Measurements from ENCODE around the gene CHST12. TPM values are rescaled to one million over a fixed set of nuclear protein-coding genes. Genes with fewer than 3 reads are reported as not detected.
"Not testable (repeated sequence)": the region's sequence is repeated elsewhere in the genome, so short reads cannot be mapped to it uniquely, and the experiment has no call there.

Gene CHST12
- total RNA-seq, 6 donors from 2014 or later = 10.2 to 35.9 (median 27.8) TPM

DNA sequence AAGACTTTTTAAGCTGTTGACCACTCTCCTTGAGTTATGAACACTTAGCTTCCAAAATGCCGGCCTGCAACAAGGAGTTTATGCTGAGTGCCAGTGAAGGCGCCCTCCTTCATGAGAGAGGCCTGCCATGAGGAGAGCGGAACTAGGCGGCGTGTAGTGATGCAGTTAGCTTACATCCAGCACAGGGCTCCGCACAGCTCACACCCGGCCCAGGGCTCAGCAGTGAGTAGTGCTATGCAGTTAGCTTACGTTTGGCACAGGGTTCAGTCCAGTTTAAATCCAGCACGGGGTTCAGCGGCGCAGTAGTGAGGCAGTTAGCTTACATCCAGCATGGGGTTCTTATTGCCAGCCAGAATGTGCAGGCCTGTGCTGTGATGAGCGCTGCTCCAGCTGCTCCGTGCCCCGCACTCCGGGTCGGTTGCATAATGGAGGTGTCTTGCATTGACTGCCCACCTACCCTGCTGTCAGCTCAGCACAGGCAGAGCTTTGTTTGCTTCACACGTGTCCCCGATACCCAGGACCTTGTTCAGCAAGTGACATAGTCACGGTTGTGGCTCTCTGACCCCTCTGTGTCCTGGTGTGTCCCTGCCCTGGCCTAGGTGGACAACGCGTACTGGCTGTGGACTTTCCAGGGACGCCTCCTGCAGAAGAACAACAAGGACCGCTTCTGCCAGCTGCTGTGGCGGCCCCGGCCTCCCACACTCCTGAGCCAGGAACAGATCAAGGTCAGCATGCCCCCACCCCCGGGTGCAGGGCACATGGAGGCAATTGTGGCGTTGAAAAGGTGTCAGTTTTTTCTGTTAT, 26.9 kb upstream of the CHST12 start:
- Histone ChIP-seq H3K27ac (no peak overlapping the region), H3K4me1 (no peaks in the 10 kb centered on the region), H3K9me3 (no peaks in the 10 kb centered on the region), H3K27me3 (no peaks in the 10 kb centered on the region), H3K36me3 (peaks cover 68 to 97% (median 88%) of the 10 kb centered on the region in 4 donors), H3K4me3 (no peak overlapping the region)
- ATAC-seq (ENCODE audit: low FRiP score in 2 of 2) = no peak
- TF ChIP-seq, protein P1, sequence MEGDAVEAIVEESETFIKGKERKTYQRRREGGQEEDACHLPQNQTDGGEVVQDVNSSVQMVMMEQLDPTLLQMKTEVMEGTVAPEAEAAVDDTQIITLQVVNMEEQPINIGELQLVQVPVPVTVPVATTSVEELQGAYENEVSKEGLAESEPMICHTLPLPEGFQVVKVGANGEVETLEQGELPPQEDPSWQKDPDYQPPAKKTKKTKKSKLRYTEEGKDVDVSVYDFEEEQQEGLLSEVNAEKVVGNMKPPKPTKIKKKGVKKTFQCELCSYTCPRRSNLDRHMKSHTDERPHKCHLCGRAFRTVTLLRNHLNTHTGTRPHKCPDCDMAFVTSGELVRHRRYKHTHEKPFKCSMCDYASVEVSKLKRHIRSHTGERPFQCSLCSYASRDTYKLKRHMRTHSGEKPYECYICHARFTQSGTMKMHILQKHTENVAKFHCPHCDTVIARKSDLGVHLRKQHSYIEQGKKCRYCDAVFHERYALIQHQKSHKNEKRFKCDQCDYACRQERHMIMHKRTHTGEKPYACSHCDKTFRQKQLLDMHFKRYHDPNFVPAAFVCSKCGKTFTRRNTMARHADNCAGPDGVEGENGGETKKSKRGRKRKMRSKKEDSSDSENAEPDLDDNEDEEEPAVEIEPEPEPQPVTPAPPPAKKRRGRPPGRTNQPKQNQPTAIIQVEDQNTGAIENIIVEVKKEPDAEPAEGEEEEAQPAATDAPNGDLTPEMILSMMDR (IDR thresholded peaks at IDR 0.05) = no peak
- no peak for TF ChIP-seq POLR2AphosphoS5 (IDR thresholded peaks at IDR 0.05)
- TF ChIP-seq EP300 (IDR thresholded peaks at IDR 0.05) = no peak
- no peak for TF ChIP-seq POLR2A (IDR thresholded peaks at IDR 0.05)
- no peak for DNase-seq
- WGBS, 2 donors = 95% methylated on average over 23 to 27 of the region's 27 CpGs

DNA sequence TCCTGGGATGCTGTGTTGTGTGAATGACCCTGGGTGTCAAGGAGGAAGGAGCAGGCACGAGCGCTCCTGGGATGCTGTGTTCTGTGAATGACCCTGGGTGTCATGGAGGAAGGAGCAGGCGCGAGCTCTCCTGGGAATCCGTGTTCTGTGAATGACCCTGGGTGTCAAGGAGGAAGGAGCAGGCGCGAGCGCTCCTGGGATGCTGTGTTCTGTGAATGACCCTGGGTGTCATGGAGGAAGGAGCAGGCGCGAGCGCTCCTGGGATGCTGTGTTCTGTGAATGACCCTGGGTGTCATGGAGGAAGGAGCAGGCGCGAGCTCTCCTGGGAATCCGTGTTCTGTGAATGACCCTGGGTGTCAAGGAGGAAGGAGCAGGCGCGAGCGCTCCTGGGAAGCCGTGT, 25.9 kb upstream of the CHST12 start:
- ATAC-seq (ENCODE audit: low FRiP score in 2 of 2); H3K27ac ChIP-seq; H3K27me3 ChIP-seq; H3K4me3 ChIP-seq; H3K9me3 ChIP-seq; DNase-seq; H3K4me1 ChIP-seq: not testable (repeated sequence)
- peaks cover 60 to 97% (median 85%) of the 10 kb centered on the region in 4 donors for H3K36me3 ChIP-seq
- 89 to 92% methylated on average over 14 to 17 of the region's 18 CpGs for WGBS, 2 donors

DNA sequence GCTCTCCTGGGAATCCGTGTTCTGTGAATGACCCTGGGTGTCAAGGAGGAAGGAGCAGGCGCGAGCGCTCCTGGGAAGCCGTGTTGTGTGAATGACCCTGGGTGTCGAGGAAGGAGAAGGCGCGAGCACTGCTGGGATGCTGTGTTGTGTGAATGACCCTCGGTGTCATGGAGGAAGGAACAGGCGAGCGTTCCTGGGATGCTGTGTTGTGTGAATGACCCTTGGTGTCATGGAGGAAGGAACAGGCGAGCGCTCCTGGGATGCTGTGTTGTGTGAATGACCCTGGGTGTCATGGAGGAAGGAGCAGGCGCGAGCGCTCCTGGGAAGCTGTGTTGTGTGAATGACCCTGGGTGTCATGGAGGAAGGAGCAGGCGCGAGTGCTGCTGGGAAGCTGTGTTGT, 25.3 kb upstream of the CHST12 start:
- not testable (repeated sequence) for ATAC-seq (ENCODE audit: low FRiP score in 2 of 2); H3K4me1 ChIP-seq; H3K27me3 ChIP-seq; H3K4me3 ChIP-seq; H3K27ac ChIP-seq; DNase-seq; H3K9me3 ChIP-seq
- WGBS, 2 donors = 91 to 92% methylated on average over 18 of the region's 18 CpGs
- peaks cover 54 to 95% (median 79%) of the 10 kb centered on the region in 4 donors for H3K36me3 ChIP-seq

- no peaks in the 10 kb centered on the region for H3K27me3 ChIP-seq
- H3K4me1 ChIP-seq = no peaks in the 10 kb centered on the region
- DNase-seq (no peak), ATAC-seq (ENCODE audit: low FRiP score in 2 of 2) (no peak)
- no peak overlapping the region for H3K27ac ChIP-seq
- H3K9me3 ChIP-seq = no peaks in the 10 kb centered on the region
- peaks cover 44 to 86% (median 68%) of the 10 kb centered on the region in 4 donors for H3K36me3 ChIP-seq
- WGBS, 2 donors = 89 to 94% methylated on average over 11 to 20 of the region's 20 CpGs
- H3K4me3 ChIP-seq = no peak overlapping the region
- TF ChIP-seq POLR2A (IDR thresholded peaks at IDR 0.05) (no peak), POLR2AphosphoS5 (IDR thresholded peaks at IDR 0.05) (no peak), EP300 (IDR thresholded peaks at IDR 0.05) (no peak)
- TF ChIP-seq, protein P1 (IDR thresholded peaks at IDR 0.05) = no peak
Measured at GRCh38 chr7:2379161-2379560, 24.2 kb upstream of the CHST12 start.

GRCh38 chr7:2379821-2380450, 23.5 kb upstream of the CHST12 start:
- ATAC-seq (ENCODE audit: low FRiP score in 2 of 2) (peak in 1 of 2 donors; percentile 11), DNase-seq (no peak)
- no peak overlapping the region for H3K4me3 ChIP-seq
- no peaks in the 10 kb centered on the region for H3K9me3 ChIP-seq
- H3K27ac ChIP-seq = no peak overlapping the region
- no peaks in the 10 kb centered on the region for H3K27me3 ChIP-seq
- 88 to 92% methylated on average over 13 to 32 of the region's 34 CpGs for WGBS, 2 donors
- peaks cover 36 to 78% (median 61%) of the 10 kb centered on the region in 4 donors for H3K36me3 ChIP-seq
- TF ChIP-seq POLR2A (IDR thresholded peaks at IDR 0.05) (no peak), POLR2AphosphoS5 (IDR thresholded peaks at IDR 0.05) (no peak), EP300 (IDR thresholded peaks at IDR 0.05) (no peak)
- TF ChIP-seq, protein P1 (IDR thresholded peaks at IDR 0.05) = no peak
- no peaks in the 10 kb centered on the region for H3K4me1 ChIP-seq
